Endodermal cell (in vitro differentiated cells): ENCODE measurements around the gene TBC1D25. TPM values are rescaled to one million over a fixed set of nuclear protein-coding genes. Genes with fewer than 3 reads are reported as not detected.

ENCODE experiments used
- DNase-seq: peaks from one replicate; pipeline ENCODE4 v3.0.0-alpha.2; 2017
- H3K27ac ChIP-seq: 2 replicates; pipeline ENCODE4 v1.5.1; 2013; ENCODE audit warnings: mild to moderate bottlenecking, low read depth, low read length, moderate library complexity
- H3K27me3 ChIP-seq: 2 replicates; pipeline ENCODE4 v1.6.1; 2013; ENCODE audit warnings: mild to moderate bottlenecking, low read length, moderate library complexity; ENCODE audit not compliant: insufficient read depth, control insufficient read depth, poor library complexity, severe bottlenecking
- H3K36me3 ChIP-seq: 2 replicates; pipeline ENCODE4 v1.7.0; 2013; ENCODE audit warnings: mild to moderate bottlenecking, low read length, moderate library complexity; ENCODE audit not compliant: control insufficient read depth, insufficient read depth
- H3K4me1 ChIP-seq: one replicate; pipeline ENCODE4 v1.7.0; 2013; ENCODE audit warnings: low read length; ENCODE audit not compliant: control insufficient read depth, insufficient read depth
- H3K4me3 ChIP-seq: 2 replicates; pipeline ENCODE4 v1.5.1; 2013; ENCODE audit warnings: mild to moderate bottlenecking, low read length, moderate library complexity
- H3K9ac ChIP-seq: 2 replicates; pipeline ENCODE4 v1.6.1; 2013; ENCODE audit warnings: mild to moderate bottlenecking, low read length, moderate library complexity; ENCODE audit not compliant: poor library complexity, severe bottlenecking; ENCODE audit errors: extremely low read depth
- H3K9me3 ChIP-seq: 2 replicates; pipeline ENCODE4 v1.6.1; 2013; ENCODE audit warnings: mild to moderate bottlenecking, low read length, moderate library complexity; ENCODE audit not compliant: control insufficient read depth
- H3K27ac Mint-ChIP-seq: 2 replicates; pipeline ENCODE4 v1.8.0; 2020; ENCODE audit warnings: mixed read lengths
- H3K27me3 Mint-ChIP-seq: 2 replicates; pipeline ENCODE4 v1.8.0; 2021; ENCODE audit warnings: mild to moderate bottlenecking, mixed read lengths; ENCODE audit not compliant: insufficient read depth
- H3K36me3 Mint-ChIP-seq: 2 replicates; pipeline ENCODE4 v1.8.0; 2020; ENCODE audit warnings: low read depth, mixed read lengths
- H3K4me1 Mint-ChIP-seq: 2 replicates; pipeline ENCODE4 v1.8.0; 2020; ENCODE audit warnings: mixed read lengths
- H3K4me3 Mint-ChIP-seq: 2 replicates; pipeline ENCODE4 v1.8.0; 2020; ENCODE audit warnings: mild to moderate bottlenecking, moderate library complexity, mixed read lengths
- H3K9me3 Mint-ChIP-seq: 2 replicates; pipeline ENCODE4 v1.8.0; 2020; ENCODE audit warnings: mild to moderate bottlenecking, mixed read lengths
- CTCF ChIP-seq: fragments of 200-600 bp; sonication (generic); conservative IDR thresholded peaks from 2 replicates; pipeline ENCODE4 v1.5.0; 2021; ENCODE audit warnings: antibody characterized with exemption, mild to moderate bottlenecking
- WGBS, 2 experiments: methylation state at CpG; one replicate each; pipeline versions ENCODE4 v1.1.5 to v1.1.7; 2013; ENCODE audit warnings: missing lambda C conversion rate in 2 of 2, mixed read lengths in 1 of 2; ENCODE audit not compliant: insufficient coverage in 1 of 2, insufficient read length in 1 of 2; 5-methylcytosine and 5-hydroxymethylcytosine counted together
- total RNA-seq, 2 donors: library from RNA; stranded (reverse); fragmentation: NEBNext Ultra II Directional in 1 of 2; extraction: Animal tissue kit (Norgen Biotek cat#: 25700) in 1 of 2; gene quantifications; 2 replicates in 1 of 2; 3 replicates in 1 of 2; pipeline ENCODE4 v1.2.1, GENCODE V29; 2021

The TBC1D25 gene
- total RNA-seq, 2 donors from 2014 or later, result 7.0 to 7.6 TPM

- Mint-ChIP-seq H3K27me3 (no peaks in the 10 kb centered on the region), H3K4me3 (no peak overlapping the region), H3K9me3 (peaks cover 69% of the 10 kb centered on the region), H3K27ac (no peak overlapping the region), H3K36me3 (no peaks in the 10 kb centered on the region), H3K4me1 (no peaks in the 10 kb centered on the region)
- no peak overlapping the region for H3K9ac ChIP-seq
- H3K27ac ChIP-seq, result no peak overlapping the region
- no peaks in the 10 kb centered on the region for H3K4me1 ChIP-seq
- no peaks in the 10 kb centered on the region for H3K9me3 ChIP-seq
- no peak overlapping the region for H3K4me3 ChIP-seq
- no peaks in the 10 kb centered on the region for H3K36me3 ChIP-seq
- 69% methylated on average over 6 of the region's 6 CpGs; no CpG with 5 or more reads in 1 of the 2 experiments for WGBS, 2 experiments
- TF ChIP-seq CTCF, result no peak
- DNase-seq, result no peak
- H3K27me3 ChIP-seq, result no peaks in the 10 kb centered on the region
Observed at GRCh38 chrX:48498374-48498809, 41.1 kb upstream of the TBC1D25 start.

- H3K36me3 ChIP-seq, result no peaks in the 10 kb centered on the region
Observed at GRCh38 chrX:48504261-48504660, 35.3 kb upstream of the TBC1D25 start.

GRCh38 chrX:48505481-48505880 is 34.0 kb upstream of the TBC1D25 start:
- no peak for TF ChIP-seq CTCF
- Histone ChIP-seq H3K4me3 (no peak overlapping the region), H3K27ac (no peak overlapping the region), H3K9me3 (no peaks in the 10 kb centered on the region), H3K36me3 (peaks cover 6% of the 10 kb centered on the region), H3K27me3 (no peaks in the 10 kb centered on the region), H3K9ac (no peak overlapping the region), H3K4me1 (no peaks in the 10 kb centered on the region)
- H3K27me3 Mint-ChIP-seq, result no peaks in the 10 kb centered on the region
- peaks cover 58% of the 10 kb centered on the region for H3K9me3 Mint-ChIP-seq
- H3K27ac Mint-ChIP-seq, result peak overlapping the region; percentile 79
- peaks cover 8% of the 10 kb centered on the region for H3K4me1 Mint-ChIP-seq
- peaks cover 4% of the 10 kb centered on the region for H3K36me3 Mint-ChIP-seq
- no peak for DNase-seq
- WGBS, 2 experiments, result 81 to 100% methylated on average over 1 to 4 of the region's 5 CpGs
- no peak overlapping the region for H3K4me3 Mint-ChIP-seq

More at GRCh38 chrX:48504261-48504660, 35.3 kb upstream of the TBC1D25 start:
- no peak for TF ChIP-seq CTCF
- DNase-seq, result no peak
- no peaks in the 10 kb centered on the region for H3K27me3 Mint-ChIP-seq
- no peak overlapping the region for H3K9ac ChIP-seq
- H3K27ac ChIP-seq, result no peak overlapping the region
- H3K9me3 ChIP-seq, result no peaks in the 10 kb centered on the region
- H3K27ac Mint-ChIP-seq, result no peak overlapping the region
- peaks cover 57% of the 10 kb centered on the region for H3K9me3 Mint-ChIP-seq
- no peaks in the 10 kb centered on the region for H3K4me1 ChIP-seq
- H3K27me3 ChIP-seq, result no peaks in the 10 kb centered on the region
- H3K4me3 Mint-ChIP-seq, result no peak overlapping the region
- H3K4me3 ChIP-seq, result no peak overlapping the region
- peaks cover 4% of the 10 kb centered on the region for H3K4me1 Mint-ChIP-seq
- H3K36me3 Mint-ChIP-seq, result no peaks in the 10 kb centered on the region
- 96 to 100% methylated on average over 1 to 5 of the region's 7 CpGs for WGBS, 2 experiments
